Middle frontal gyrus (tissue), 1 donor: ENCODE measurements around the gene XPR1.

Experiments
- DNase-seq: peaks from one replicate; pipeline ENCODE4 v3.0.0-alpha.2; 2015; ENCODE audit warnings: low spot score; ENCODE audit errors: extremely low spot score

The XPR1 gene

DNA sequence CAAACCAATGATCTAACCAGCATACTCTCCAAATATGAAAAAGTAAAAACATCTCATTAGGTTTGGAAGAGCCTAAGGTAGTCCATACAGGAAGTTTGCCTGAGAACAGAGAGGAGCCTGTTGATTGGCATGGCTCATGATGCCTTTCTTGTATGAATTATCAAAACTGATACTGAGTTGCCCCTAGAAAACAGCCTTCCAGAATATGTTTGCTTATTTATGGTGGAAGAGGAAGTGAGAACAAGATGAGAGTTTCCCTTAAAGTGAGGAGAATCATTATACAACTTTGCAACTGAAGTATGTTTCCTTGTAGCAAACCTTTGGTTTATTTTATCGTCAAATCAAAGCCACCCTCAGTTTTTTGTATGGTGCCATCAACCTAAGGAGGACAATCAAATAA, 257.0 kb downstream of the XPR1 start:
- no peak for DNase-seq

DNA sequence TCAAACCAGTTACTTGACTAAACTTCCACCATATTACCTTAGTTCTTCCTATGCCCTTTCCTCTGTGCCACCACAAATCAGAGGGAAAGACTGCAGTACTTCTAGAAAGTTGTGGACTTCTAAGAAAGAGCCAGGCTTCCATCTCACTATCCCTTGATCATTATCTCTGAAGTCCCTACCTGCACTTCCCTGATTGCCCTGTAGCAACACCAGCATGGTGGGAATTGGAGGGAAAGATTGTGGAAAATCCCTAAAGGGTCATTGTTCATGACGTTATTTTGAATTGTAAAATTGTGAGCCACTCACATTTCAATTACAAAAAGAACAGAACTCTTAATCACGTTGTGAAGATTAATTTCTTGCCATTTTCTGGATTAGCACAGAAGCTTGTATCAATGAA, 257.5 kb downstream of the XPR1 start:
- DNase-seq: no peak

DNA sequence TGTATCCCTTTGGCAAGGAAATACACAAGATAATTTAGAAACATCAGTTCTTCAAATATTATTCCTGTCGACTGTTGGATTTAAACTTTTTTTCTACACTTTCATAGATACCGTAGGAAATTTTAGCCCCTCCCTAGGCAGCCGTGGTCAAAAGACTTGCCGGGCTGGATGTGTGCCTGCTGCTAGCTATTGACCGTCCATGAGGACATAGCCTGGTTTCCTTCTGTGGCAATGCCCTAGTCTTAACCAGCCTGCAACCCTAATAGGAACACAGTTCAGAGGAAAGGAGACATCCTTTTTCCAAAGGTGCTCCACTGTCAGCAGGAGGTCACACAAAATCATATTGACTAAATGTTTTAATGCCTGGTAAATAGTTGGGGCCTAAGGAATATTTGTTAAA, 260.4 kb downstream of the XPR1 start:
- no peak for DNase-seq

DNA sequence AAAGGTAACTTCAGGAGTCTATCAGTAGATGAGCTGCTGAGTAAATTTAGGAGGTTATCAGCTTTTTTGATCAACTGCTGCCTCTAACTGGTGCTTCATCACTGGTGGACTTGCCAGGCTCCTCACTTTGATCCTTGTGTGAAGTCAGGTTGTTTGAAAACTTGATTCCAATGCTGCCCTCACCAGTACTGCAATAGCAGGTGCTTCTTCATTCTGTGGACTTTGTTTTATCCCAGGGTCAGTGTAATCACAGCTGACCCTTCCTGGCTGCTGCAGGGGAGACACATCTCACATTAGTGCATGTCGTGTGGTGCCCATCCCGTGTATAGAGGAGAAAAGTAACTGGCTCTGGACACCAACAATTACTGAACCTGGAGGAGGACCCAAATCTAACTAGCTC, 260.9 kb downstream of the XPR1 start:
- DNase-seq: no peak

DNA sequence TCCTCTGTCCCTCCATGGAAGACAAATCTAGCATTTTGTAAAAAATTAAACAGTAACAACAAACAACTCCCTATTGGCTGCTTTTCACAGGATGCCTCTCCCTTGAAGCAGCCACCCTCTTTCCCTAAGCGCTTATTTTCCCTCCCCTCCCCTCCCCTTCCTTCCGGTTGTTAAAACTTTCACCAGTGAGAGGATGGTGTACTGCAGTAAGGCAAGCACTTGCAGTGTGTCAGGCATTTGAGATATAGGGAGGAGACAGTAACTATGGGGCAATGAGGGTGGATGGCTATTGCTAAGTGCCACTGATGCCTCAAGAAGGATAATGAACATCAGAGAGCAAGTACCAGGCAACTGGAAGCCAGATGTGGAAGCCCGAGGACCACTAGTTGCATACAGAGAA, 261.8 kb downstream of the XPR1 start:
- no peak for DNase-seq

DNA sequence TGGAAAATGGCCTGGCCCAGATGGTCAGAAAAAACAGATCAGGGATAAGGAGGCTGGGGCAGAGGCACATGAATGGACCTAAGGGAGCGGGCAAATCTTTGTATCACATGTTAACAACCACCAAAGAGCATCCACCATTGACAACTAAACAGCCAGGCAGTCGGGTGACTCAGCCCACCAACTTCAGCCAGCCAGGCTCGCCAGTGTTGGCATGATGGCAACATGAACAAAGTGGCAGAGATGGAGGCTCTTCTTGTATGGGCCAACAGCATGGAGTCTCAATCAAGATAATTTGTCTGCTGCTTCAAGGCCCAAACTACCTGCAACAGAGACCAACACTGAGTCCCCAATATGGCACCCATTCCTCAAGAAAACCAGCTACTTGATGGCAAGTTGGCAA, 264.3 kb downstream of the XPR1 start:
- no peak for DNase-seq

DNA sequence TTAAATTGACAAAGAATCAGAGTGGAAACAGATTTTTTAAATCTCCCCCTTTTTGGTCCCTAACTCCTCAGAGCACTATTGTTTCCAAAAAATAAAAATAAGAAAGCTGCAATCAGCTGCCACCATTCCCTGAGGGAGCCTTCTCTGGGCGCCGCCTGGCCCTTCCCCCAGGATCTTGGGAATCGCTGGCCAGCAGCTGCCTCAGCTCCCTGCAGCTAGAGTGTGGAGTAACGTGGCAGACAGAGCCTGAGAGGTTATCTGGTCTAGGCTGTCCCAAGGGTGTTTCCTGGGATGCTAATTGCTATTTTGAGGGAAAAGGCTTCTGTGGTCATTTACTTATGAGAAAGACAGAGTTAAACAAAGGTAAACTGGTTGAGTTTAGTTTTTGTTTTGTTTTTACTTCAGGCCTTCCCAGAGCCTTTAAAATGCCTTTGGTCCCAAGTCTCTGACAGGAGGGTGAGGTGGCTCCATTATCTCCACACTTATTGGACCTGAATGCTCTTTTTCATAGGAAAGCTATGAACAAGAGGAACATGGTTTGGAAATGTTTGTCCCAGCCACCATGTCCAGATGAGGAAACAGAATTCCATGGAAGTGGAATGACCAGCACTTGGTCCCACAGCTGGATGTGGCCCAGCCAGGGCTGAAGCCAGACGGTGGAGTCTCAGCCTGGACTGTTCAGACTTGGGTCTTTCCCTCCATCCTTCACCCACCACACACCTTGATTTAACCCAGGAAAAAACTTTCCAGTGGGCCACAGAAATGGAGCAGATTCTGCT, 266.8 kb downstream of the XPR1 start:
- no peak for DNase-seq

DNA sequence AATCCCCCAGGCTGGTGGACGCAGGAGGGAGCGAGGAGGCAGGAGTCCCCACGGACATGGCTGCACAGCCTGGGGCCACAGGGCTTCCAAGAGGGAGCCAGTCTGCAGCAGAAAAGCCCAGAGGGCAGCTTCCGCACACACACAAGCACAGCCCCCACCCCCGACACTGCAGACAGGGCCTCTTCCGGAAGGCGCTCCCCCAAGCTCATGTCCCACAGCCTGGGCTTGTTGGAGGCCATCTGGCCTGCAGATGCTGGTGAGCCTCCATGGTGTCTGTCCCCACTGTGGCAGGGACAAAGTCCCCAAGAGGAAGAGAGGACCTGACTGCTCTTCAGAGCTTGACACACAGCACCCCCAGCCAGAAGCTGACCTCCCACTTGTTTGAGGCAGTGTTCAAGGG, 267.4 kb downstream of the XPR1 start:
- DNase-seq: no peak

DNA sequence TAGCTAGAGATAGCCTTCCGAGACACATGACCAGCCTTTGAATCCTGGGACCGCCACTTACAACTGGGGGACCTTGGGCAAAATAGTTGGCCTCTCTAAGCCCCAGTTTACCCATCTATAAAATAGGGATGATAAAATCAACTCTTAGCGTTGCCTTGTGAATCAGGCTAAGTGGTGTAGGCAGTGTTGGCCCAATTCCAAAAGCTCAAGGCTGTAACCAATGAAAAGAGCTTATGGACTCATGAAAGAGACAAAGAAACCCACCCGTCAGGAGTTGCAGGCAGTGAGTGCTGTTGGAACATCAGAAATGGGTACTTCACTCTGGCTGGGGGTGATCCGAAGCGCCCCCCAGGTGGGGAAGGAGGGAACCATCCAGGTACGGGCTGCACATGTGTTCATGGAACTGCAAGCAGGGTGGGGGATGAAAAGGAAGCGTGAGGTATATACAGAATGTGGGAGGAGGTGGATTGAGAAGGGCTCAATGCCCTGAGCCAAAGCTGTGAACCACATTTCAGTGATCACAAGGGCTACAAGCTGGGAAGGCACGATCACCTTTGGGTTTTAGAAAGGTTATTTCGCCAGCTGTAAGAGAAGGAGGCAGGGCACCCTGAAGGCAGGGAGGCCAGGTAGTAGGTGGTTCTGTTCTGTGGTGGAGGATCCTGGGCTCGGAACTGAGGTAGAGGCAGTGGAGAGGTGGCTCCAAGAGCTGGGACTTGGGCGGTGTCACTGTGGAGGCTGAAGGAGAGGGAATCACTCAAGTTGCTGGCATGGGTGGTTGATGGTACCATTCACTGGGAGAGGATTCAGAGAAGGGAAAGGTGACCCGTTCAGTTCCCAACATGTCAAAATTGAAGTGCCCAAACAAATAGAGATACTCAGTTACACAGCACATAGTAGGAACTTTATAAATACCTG, 269.5 kb downstream of the XPR1 start:
- DNase-seq: no peak

DNA sequence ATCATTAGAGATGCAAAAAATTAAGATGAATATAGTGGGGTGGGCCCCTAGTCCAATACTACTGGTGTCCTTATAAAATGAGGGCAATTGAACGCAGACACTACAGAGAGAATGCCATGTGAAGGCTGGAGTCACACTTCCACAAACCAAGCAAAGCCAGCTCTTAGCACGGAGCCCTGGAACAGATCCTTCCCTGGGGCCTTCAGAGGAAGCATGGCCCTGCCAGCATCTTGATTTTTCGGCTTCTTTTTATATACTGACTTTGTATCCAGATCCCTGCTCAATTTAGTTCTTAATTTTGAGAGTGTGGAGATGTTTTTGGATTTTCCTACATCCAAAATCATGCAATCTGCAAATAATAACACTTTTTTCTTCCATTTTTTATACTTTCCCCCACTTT, 270.7 kb downstream of the XPR1 start:
- DNase-seq: no peak

DNA sequence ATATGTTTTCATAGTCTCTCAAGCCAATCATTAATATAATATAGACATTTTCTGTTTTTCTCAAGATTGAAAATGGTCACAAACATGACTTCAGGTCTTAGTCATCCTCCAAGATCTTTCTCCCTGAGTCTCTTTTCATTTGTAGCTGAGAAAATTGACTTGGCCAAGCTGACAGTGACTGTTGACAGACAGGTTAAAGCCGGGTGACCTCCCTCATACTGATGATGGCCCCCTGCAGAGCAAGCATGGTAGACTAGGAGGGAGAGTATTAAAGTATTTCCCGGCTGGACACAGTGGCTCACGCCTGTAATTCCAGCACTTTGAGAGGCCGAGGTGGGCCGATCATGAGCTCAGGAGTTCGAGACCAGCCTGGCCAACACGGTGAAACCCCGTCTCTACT, 274.1 kb downstream of the XPR1 start:
- no peak for DNase-seq

DNA sequence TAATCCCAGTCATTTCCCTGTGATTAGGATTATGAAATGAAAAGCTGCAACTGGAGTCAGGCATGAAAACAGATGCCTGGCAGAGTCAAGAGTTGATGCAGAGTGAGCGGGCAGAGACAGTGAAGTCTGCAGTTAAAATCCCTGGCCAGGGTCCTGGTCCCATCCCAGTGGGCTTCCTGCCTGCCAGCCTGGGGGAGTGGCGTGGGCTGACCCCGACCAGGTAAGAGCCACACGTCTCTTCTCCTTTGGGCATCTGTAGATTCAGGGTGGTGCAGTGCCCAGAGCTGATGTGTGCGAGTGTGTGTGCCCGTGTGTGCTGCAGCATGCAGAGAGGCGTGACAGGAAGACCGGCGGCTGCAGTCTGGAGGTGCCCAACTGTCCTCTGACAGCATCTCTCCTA, 274.7 kb downstream of the XPR1 start:
- DNase-seq: no peak

DNA sequence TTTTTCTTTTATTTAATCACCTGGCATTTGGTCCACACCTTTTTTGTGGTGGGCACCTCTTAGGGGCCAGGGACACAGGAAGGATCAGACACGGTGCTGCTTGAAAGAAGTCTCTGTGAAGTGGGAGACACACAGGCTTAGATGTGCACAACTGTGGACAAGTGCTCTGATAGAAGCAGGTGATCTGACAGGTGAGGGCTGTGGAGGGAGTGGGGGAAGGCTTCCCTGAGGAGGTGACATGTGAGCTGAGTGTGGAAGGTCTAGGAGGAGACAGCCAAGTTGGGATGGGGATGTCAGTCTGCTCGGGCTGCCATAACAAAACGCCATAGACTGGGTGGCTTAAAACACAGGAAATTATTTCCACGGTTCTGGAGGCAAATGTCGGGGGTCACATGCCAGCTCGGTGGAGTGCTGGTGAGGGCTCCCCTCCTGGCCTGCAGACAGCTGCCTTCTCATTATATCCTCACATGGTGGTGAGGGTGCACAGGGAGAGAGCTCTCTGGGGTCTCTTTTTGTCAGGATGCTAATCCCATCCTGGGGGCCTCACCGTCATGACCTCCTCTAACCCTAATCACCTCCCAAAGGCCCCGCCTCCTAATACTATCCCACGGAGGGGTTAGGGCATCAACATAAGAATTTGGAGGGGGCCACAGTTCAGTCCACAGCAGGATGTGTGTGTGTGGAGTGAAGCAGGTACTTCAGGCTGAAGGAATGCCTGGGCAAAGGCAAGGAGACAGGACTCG, 275.7 kb downstream of the XPR1 start:
- DNase-seq: no peak

DNA sequence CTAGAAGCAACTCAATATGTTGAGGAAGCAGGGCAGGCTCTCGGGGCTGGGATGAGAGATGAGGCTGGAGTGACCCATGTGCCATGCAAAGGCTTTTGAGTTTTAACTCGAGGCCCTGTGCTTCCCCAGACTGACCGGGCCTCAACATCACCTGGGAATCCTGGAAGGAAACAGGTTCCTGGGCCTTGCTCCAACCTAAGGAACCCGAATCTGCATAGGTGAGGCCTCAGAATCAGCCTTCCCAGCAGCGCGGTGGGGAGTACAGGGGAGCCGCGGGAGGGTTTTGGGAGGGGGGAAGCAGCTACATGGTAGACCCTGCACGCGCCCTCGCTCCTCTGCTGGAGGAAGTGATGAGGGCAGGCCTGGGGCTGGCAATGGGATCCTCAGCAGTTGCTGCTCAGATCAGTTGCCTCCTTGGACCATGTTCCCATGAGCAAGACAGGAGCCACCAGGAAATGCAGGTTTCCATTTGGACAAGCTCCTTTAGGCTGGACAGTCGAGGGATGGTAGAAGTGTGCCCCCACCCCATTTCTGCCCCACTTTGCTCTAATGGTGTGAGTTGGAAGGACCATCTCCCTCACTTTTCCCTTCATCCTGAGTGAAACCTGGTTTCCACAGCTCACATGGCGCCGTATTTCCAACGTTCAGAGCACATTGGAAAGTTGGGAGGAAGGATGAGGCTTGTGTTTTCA, 276.4 kb downstream of the XPR1 start:
- no peak for DNase-seq

DNA sequence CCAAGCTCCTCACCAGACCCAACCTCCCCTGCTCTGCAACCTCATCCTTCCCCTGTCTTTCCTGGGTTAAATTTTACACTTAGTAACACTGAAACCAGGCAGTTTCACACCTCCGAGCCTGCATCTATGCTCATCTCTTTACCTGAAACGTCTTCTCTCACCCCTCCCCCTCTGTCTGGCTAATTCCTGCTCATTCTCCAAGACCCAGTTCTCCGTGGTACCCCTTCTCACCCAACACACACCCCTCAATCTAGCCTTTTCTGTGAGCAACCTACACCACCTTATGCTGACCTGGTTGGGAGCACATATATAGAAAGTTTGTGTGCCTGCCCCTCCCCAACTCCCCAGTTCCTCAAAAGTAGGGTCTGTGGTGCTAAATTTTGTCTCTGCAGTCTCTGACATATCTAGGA, 277.2 kb downstream of the XPR1 start:
- no peak for DNase-seq

DNA sequence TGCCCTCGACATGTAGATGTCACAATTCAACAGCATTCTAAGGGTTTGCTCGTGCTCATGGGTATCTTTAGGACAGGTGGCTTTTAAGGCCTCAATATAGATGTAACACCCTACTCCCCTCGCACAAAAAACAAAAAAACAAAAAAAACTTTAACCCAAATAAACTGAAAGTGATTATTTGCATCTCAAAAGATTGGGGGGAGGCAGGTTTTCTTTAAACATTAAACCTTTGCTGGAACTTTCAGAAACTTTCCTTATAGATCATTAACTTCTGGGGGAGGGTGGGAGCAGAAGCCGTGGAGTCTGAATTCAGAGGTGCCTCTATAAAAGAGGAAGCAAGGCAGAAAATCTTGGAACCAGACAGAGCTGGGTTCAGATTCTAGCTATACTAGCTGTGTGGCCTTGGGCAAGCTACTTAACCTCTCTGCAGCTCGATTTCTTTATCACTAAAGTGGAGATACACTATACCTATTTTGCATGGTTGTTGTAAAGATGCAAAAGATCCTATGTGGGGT, 277.7 kb downstream of the XPR1 start:
- DNase-seq: no peak

DNA sequence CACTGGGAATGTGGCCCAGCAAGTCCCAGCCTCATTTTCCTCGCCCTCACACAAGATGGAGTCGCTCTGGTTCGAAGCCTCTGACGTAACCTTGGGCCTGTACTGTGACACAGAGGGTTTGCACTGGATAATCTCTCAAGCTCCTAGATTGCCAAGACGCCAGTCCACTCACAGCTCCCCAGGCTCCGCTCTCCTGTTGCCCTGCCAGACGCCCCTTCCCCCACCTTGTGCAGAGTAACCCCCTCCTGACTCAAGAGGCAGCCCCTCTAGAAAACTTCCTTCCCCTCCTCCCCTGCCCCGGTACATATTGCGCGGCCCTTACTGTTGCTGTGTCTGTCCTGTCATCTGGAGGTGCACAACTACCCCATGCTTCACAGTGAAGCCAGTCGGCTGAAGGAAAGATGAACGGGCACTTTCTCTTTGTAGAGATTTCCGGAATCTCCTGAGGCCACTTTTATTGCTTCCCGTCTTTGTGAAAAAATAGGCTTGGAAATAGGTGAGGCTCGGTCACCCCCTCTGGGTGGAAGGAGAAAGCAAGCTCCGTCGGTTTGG, 279.9 kb downstream of the XPR1 start:
- no peak for DNase-seq

DNA sequence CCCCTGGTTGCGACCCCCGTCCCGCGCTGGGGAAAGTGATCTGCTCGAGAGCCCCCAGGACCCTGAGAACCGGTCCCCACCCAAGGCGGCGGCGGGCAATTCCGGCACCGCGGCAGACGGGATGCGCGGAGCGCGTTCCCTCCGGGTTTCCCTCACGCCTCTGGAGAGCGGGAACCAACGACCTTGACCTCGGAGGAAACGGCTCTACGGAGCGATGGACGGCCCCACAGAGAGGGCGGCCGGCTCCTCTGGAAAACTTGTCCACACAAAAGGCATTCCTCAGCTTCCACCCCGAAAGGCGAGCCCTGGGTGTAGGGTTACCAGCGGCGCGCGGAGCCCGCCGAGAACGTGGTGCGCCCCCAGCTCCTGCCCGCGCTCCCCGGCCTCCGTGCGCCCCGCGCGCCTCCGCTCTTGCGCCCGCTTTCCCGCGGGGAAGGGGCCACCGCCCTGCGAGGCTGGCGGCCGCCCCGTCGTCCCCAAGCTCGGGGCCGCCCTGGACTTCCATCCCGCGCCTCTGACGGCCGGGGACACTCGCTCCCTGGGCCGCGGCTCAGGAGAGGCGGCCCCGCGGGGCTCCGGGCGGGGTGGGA, 280.5 kb downstream of the XPR1 start:
- no peak for DNase-seq

DNA sequence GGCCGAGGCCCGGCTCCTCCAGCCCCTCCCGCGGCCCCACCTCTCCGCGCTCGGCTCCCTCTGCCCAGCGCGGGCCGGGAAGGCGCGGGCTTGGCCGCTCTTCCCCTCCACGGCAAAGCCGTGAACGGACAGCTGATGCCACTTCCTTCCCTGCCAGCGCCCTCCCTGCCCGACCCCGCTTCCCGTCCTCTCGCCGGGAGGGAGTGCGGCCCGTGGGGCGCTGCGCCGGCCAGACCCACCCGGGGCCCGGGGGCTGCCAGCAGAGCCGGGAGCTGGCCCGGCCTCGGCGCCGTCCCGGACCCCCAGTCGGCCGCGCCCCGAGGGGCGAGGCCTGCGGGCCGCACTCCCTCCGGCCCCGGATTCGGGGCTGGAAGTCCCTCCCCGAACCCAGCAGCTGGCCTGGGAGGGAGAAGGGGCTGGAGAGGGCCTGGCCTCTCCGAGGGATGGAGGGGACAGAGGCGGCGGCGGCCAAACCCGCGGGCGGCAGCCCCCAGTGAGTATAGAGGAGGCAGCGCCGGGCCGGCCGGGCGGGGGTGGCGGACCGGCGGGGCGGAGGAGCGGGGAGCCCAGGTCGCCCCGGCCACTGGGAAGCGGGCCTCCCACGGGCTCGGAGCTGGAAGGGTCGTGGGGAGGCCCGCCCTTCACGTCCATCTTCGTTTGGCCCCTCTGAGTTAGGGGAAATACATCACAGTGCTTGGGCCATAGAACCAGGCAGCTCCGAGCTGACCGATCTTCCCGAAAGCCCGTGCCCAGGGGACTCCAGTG, 281.2 kb downstream of the XPR1 start, which contains the start of gene KIAA1614:
Gene KIAA1614 (plus strand): TSS at position 97 of the 765 bp plus-strand sequence. CDS start 347 bp downstream, at position 444.
- DNase-seq: no peak
